Caco-2 (cell line): Measurements from ENCODE around the gene GTF3A. TPM values are rescaled to one million over a fixed set of nuclear protein-coding genes. Genes with fewer than 3 reads are reported as not detected.
"Not testable (repeated sequence)": the region's sequence is repeated elsewhere in the genome, so short reads cannot be mapped to it uniquely, and the experiment has no call there.

Source experiments
- BruUV-seq: library from RNA; stranded (reverse); fragments of 400-500 nt; replicated peaks from 2 replicates; lab custom pipeline; 2021; lab: Mats Ljungman, UMichigan
- CTCF ChIA-PET: fragments of 300-600 bp; sonication (Branson Sonifier 250); formaldehyde crosslinking; loops from one replicate; lab custom pipeline; 2022; ENCODE audit warnings: antibody characterized with exemption; lab: Charles Lee
- POLR2A ChIA-PET: fragments of 300-600 bp; sonication (Branson Sonifier 250); formaldehyde crosslinking; loops from one replicate; lab custom pipeline; 2022; ENCODE audit warnings: antibody characterized with exemption; lab: Charles Lee
- DNase-seq, 2 experiments: peaks; one replicate each; pipeline versions ENCODE4 v3.0.0 to v3.0.0-alpha.2; 2020 to 2022
- H3K27me3 ChIP-seq: replicated peaks from 2 replicates; pipeline ENCODE4 v1.6.0; 2011; ENCODE audit warnings: low read length; ENCODE audit not compliant: control insufficient read depth, insufficient read depth
- H3K36me3 ChIP-seq: 2 replicates; pipeline ENCODE4 v1.5.1; 2011; ENCODE audit warnings: low read length; ENCODE audit not compliant: control insufficient read depth, insufficient read depth
- H3K4me1 ChIP-seq: fragments of 250-450 bp; sonication (Bioruptor Pico); 2 replicates; pipeline ENCODE4 v1.5.1; 2020; ENCODE audit warnings: mild to moderate bottlenecking
- H3K4me3 ChIP-seq: 2 replicates; pipeline ENCODE4 v1.5.1; 2011; ENCODE audit warnings: low read depth, mild to moderate bottlenecking, control low read depth, low read length
- H3K9me3 ChIP-seq: fragments of 250-450 bp; sonication (Bioruptor Pico); 2 replicates; pipeline ENCODE4 v1.5.1; 2020; ENCODE audit warnings: mild to moderate bottlenecking, moderate library complexity
- H3K27ac Mint-ChIP-seq: one replicate; pipeline ENCODE4 v1.8.0; 2022; ENCODE audit warnings: mixed read lengths; ENCODE audit not compliant: unreplicated experiment
- H3K27me3 Mint-ChIP-seq: one replicate; pipeline ENCODE4 v1.8.0; 2022; ENCODE audit warnings: mixed read lengths; ENCODE audit not compliant: insufficient read depth, unreplicated experiment
- H3K36me3 Mint-ChIP-seq: one replicate; pipeline ENCODE4 v1.8.0; 2022; ENCODE audit warnings: mild to moderate bottlenecking, mixed read lengths; ENCODE audit not compliant: insufficient read depth, unreplicated experiment
- H3K4me1 Mint-ChIP-seq: one replicate; pipeline ENCODE4 v1.8.0; 2022; ENCODE audit warnings: low read depth, mixed read lengths; ENCODE audit not compliant: unreplicated experiment
- H3K4me3 Mint-ChIP-seq: one replicate; pipeline ENCODE4 v1.8.0; 2022; ENCODE audit warnings: mild to moderate bottlenecking, moderate library complexity, mixed read lengths; ENCODE audit not compliant: unreplicated experiment
- H3K9me3 Mint-ChIP-seq: one replicate; pipeline ENCODE4 v1.8.0; 2022; ENCODE audit warnings: mixed read lengths; ENCODE audit not compliant: unreplicated experiment
- intact Hi-C: fragments of 100-400 bp; cut with micrococcal nuclease; formaldehyde crosslinking; loops from one replicate; pipeline ENCODE4 v1.10.0; 2022; ENCODE audit not compliant: unreplicated experiment
- total RNA-seq: library from RNA; stranded (reverse); gene quantifications from 2 replicates; pipeline ENCODE4 v1.2.3, GENCODE V29; 2022
- TF ChIP-seq, protein P1 (sequence below), 2 experiments: fragments of 200-600 bp in 1 of 2; IDR thresholded peaks; 1 replicate in 1 of 2; 2 replicates in 1 of 2; pipeline versions ENCODE4 v1.5.1 to v1.8.0; 2011 to 2022; ENCODE audit warnings: antibody characterized with exemption in 1 of 2, control low read depth in 1 of 2, inconsistent platforms in 1 of 2, low read depth in 1 of 2, low read length in 1 of 2, mild to moderate bottlenecking in 1 of 2, moderate library complexity in 1 of 2; ENCODE audit not compliant: insufficient read depth in 1 of 2, severe bottlenecking in 1 of 2, unreplicated experiment in 1 of 2

The GTF3A gene
- total RNA-seq, 1 experiment from 2014 or later: 141 TPM

DNA sequence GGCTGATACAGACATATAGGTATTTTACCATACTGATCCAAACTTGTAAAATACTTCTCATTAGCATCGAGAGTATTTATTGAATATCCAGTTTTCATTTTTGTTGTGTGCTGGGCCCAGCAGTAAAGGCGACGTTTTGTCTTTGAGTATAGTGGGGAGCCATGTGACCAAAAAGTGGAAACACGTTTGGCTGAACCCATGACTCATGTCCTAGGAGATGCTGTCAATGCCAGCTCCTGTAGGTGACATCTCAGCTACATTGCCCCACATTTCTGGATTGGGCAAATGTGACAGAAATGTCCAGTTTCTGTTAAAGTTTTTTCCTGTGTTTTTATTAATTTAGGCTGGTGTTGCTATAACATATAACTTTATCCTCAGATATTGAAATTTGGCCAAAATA is 26.1 kb upstream of the GTF3A start:
- TF ChIP-seq, protein P1, sequence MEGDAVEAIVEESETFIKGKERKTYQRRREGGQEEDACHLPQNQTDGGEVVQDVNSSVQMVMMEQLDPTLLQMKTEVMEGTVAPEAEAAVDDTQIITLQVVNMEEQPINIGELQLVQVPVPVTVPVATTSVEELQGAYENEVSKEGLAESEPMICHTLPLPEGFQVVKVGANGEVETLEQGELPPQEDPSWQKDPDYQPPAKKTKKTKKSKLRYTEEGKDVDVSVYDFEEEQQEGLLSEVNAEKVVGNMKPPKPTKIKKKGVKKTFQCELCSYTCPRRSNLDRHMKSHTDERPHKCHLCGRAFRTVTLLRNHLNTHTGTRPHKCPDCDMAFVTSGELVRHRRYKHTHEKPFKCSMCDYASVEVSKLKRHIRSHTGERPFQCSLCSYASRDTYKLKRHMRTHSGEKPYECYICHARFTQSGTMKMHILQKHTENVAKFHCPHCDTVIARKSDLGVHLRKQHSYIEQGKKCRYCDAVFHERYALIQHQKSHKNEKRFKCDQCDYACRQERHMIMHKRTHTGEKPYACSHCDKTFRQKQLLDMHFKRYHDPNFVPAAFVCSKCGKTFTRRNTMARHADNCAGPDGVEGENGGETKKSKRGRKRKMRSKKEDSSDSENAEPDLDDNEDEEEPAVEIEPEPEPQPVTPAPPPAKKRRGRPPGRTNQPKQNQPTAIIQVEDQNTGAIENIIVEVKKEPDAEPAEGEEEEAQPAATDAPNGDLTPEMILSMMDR (IDR thresholded peaks at IDR 0.05; ENCODE audit: insufficient read depth in 1 of 2, low read depth in 1 of 2, low read length in 1 of 2, severe bottlenecking in 1 of 2, unreplicated experiment in 1 of 2): no peak
- Histone ChIP-seq H3K27me3 (no peaks in the 10 kb centered on the region), H3K9me3 (no peaks in the 10 kb centered on the region), H3K36me3 (peaks cover 2% of the 10 kb centered on the region; the same call in 1 of the 2 replicates), H3K4me1 (peaks cover 25% of the 10 kb centered on the region), H3K4me3 (no peak overlapping the region)
- CTCF ChIA-PET: no interaction called here
- Mint-ChIP-seq H3K9me3 (peaks cover 9% of the 10 kb centered on the region), H3K4me1 (peaks cover 11% of the 10 kb centered on the region), H3K4me3 (no peak overlapping the region), H3K27me3 (no peaks in the 10 kb centered on the region), H3K27ac (no peak overlapping the region), H3K36me3 (no peaks in the 10 kb centered on the region)
- DNase-seq: no peak
- no TSS peak for BruUV-seq
- intact Hi-C loops: no loop called here
- POLR2A ChIA-PET: no interaction called here

DNA sequence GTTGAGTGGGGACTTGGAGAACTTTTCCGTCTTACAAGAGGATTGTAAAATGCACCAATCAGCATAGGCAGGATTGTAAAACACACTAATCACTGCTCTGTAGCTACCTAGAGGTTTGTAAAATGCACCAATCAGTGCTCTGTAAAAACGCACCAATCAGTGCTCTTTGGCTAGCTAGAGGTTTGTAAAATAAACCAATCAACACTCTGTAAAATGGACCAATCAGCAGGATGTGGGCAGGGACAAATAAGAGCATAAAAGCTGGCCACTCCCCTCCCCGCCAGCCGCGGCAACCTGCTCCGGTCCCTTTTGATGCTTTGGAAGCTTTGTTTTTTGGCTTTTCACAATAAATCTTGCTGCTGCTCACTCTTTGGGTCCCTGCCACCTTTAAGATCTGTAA is 24.0 kb upstream of the GTF3A start:
- H3K36me3 ChIP-seq, H3K4me3 ChIP-seq, H3K27me3 ChIP-seq, H3K27ac Mint-ChIP-seq, POLR2A ChIA-PET, CTCF ChIA-PET, H3K9me3 ChIP-seq, BruUV-seq, DNase-seq, H3K36me3 Mint-ChIP-seq, H3K27me3 Mint-ChIP-seq, H3K9me3 Mint-ChIP-seq, intact Hi-C loops, H3K4me3 Mint-ChIP-seq: not testable (repeated sequence)
- H3K4me1 Mint-ChIP-seq: peaks cover 31% of the 10 kb centered on the region
- H3K4me1 ChIP-seq: peaks cover 43% of the 10 kb centered on the region

DNA sequence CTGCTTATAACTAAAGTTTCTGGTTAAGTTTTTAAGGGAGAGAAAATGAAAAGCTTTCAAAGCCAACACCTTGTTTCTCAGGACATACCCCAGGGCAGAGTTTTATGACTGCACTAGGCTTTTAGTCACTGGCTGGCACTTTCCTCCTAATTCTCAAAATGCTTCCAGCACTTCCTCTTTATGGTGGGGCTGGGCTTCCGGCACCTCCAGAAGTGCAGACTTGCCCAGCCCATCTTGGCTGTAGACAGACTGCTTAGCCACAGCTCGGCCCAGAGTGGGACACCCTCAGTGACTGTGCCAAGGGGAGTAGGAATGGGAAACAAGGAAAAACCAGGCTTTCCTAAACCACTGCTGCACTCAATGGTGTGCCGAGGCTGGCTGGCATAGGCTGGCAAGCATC is 23.2 kb upstream of the GTF3A start:
- H3K27ac Mint-ChIP-seq: peak overlapping the region; percentile 95
- Histone ChIP-seq H3K27me3 (no peaks in the 10 kb centered on the region), H3K36me3 (no peaks in the 10 kb centered on the region), H3K4me1 (peaks cover 42% of the 10 kb centered on the region), H3K4me3 (no peak overlapping the region), H3K9me3 (no peaks in the 10 kb centered on the region)
- H3K27me3 Mint-ChIP-seq: no peaks in the 10 kb centered on the region
- no peak overlapping the region for H3K4me3 Mint-ChIP-seq
- H3K9me3 Mint-ChIP-seq: peaks cover 9% of the 10 kb centered on the region
- peaks cover 30% of the 10 kb centered on the region for H3K4me1 Mint-ChIP-seq
- ChIA-PET CTCF (no interaction called here), POLR2A (no interaction called here)
- intact Hi-C loops: no loop called here
- no TSS peak for BruUV-seq
- peaks cover 9% of the 10 kb centered on the region for H3K36me3 Mint-ChIP-seq
- DNase-seq: no peak
- TF ChIP-seq, protein P1 (IDR thresholded peaks at IDR 0.05; ENCODE audit: insufficient read depth in 1 of 2, low read depth in 1 of 2, low read length in 1 of 2, severe bottlenecking in 1 of 2, unreplicated experiment in 1 of 2): no peak
